Stimulated activated CD4-positive, alpha-beta T cell treated with anti-CD3 and anti-CD28 coated beads, TNF-alpha, amount 100 ng/mL, for 1 hour (primary cell): ENCODE measurements around the gene PWP2.

Experiments used
- DNase-seq, 3 donors: peaks; one replicate each; pipeline ENCODE4 v3.0.0-alpha.2; 2020; ENCODE audit warnings: low read depth in 3 of 3, low spot score in 1 of 3

The PWP2 gene

DNA sequence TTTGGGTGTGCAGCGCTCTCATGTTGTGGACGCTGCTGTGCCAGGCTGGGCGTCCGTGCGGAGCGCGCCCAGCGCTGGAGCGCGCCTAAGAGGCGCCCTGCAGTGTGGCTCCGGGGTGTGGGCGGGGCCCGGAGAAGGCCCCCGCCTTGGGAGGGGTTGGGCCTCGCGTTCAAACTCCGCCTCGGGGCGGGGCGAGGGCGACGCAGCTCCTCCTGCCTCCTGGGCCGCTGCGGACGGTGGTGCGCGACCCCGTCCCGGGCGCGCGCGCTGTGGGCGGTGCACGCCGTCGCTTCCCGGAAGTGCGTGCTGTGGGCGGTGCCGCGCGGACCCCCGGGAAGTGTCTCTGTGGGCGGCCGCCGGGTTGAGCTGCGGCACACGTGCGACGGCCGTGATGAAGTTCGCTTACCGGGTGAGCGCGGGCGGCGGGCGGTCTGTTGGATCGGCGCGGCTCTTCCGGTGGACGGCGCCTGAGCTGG lies at the start of gene PWP2:
PWP2 (plus strand) TSS at position 374 of the 476 bp plus-strand sequence; CDS start at position 392, 18 bp downstream.
- DNase-seq, result peak in 1 of 3 donors; percentile 55

DNA sequence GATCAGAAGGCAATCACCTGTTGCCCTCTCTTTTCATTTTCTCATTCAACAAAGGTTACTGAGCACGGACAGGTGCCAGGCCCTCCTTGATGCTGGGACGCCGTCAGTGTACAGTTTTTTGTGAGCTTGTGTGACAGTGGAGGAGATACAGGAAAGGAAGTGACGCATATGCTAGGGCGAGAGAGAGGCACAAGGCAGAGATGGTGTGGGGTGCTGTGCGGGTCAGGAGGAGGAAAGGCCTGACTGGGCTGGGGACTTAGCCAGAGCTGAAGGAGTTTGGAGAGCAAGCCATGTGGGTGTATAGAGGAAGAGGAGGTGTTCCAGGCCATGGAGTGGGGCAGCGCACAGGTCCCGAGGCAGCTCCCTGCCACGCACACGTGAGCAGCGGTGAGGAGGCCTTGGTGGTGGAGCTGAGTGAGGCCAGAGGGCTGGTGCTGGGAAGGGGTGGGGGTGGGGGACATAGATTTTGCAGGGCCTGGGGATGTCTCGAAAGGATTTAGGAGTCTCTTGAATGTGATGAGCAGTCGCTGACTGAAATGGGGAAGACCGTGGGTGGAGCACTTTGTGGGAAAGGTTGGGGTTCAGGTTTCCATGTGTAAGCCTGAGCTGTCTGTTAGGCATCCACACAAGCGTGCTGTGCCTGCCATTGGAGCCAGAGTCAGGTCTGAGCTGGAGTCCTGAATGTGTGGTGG lies 49.1 kb upstream of the PWP2 start:
- DNase-seq, result peak in 1 of 3 donors; percentile 7

DNA sequence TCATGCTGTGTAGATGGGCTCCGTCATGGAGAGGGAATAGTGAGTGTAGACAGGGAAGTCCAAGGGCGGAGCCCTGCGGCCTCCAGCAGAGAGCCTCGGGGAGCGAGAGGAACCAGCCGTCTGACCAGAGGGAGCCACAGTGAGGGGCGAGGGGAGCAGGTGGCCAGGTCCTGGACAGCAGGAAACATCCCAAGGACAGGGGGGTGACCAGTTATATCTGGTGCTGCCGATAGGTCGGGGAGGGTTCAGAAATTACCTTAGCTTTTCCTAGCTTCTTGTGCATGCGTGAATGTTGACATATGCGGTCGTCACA lies 48.6 kb upstream of the PWP2 start:
- no peak for DNase-seq

DNA sequence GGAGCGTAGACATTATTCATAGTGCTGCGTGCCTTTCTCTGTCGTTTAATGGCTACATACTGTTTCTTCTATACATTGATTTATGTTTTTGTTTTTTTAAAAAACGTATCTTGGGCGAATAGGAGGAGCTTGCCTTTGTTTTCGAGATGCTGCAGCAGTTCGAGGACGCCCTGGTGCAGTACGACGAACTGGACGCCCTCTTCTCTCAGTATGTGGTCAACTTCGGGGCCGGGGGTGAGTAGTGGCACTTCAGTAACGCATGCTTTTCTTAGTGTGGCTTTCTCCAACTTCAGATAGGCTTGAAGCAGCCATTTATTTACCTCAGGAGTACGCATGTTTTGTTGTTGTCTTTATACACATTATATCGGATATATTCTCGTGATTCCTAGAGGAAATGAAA lies 48.2 kb upstream of the PWP2 start:
- no peak for DNase-seq

DNA sequence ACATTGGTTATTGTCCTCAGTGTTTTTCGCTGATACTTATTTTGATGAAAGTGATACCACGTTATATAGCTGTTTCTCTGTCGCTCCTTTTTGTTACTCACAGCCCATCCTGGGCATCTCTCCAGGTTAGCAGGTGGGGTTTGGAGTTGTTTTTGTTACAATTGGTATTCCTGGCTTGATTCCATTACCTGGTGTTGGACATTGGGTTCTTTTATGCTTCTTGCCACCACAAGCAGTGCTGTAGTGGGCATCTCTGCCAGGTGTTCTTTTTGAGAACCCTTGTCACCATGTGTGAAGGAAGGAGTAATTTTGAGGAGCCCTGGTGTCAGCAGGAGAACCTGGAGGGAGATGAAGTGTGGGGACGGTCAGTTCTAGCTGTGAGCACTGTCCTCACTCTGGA lies 47.5 kb upstream of the PWP2 start:
- no peak for DNase-seq

DNA sequence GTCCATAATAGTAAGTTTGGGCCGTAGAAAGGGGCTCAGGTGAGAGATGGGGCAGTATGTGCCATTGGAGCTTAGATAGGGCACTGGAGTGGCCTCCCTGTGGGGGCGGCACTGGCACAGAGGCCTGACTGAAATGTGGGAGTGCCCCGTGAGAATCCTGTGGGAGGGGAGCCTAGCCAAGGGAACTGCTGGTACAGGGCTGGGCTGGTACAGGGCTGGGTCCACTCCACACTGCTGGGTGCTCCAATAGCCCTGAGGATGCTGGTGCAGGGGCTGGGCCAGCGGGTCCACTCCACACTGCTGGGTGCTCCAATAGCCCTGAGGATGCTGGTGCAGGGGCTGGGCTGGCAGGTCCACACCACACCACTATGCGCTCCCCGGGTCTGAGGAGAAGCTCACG lies 44.8 kb upstream of the PWP2 start:
- DNase-seq, result no peak

DNA sequence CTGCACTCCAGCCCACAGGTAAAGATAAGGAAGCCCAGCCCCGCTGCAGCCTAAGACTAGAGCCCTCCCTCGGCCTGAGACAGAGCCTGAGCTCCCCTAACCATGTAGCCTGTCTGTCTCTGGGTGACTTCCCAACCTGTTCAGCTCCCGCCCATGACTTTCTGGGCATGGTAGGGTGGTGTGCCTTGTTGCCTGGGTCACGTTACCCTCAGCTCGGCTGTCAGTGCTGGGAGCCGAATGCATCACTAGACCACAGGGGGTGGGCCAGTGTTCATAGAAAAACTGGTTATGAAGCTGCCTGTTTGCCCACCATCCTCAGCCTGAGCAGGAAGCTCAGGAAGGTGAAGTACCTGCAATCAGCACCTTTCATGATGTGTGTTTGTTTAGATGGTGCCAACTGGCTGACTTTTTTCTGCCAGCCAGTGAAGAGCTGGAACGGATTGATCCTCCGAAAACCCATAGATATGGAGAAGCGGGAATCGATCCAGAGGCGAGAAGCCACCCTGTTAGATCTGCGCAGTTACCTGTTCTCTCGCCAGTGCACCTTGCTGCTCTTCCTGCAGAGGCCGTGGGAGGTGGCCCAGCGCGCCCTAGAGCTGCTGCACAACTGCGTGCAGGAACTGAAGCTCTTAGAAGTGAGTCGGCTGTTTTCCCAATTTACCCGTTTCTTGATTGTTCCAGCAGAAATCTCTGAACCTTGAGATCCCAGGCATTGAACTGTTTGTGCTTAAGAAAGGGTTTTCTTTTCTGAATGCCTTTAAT lies 43.9 kb upstream of the PWP2 start:
- DNase-seq, result no peak

DNA sequence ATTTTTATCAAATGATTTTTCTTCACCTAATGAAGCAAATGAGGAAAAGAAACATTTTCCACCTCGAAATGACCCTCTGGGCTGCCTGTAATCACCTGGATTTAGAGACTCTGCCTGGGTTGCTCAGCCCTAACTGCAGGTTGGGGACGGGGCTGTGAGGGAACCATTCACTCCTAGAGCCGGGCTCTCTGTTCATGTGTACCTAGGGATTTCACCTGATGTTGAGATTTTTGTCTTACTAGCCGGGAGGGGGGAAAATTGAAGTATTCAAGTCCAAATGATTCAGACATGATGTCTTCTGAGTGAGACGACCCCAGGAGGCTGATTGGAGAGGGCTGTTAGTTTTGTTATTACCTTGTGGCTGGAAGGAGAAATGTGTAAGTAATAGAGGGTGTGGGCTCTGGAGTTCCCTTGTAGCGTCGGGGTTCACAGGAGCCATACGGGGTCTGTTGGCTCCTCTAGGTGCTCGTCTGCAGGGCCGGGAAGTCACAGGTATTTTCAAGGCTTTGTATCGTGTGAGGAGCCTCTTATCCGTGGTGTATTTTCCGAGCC lies 42.3 kb upstream of the PWP2 start:
- DNase-seq, result no peak

DNA sequence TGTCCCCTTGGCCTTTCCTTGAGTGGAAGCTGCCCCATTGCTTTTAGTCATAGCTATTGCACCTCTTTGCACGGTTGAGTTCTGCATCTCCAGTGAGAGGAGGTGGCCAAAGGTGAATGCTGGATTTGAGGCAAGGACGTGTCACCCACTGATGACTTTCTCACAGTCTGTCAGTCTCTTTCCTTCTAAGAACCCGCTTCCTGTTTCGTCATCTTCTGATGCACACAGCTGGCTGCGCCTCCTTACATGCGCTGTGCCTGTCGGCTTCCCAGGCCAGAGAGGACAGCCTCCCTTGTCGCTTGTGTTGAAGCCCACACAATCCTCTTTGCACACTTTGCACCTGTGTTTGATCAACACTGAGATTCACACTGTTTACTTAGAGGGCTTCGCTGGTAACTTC lies 41.8 kb upstream of the PWP2 start:
- DNase-seq, result peak; percentile 44 to 59 (median 54)

DNA sequence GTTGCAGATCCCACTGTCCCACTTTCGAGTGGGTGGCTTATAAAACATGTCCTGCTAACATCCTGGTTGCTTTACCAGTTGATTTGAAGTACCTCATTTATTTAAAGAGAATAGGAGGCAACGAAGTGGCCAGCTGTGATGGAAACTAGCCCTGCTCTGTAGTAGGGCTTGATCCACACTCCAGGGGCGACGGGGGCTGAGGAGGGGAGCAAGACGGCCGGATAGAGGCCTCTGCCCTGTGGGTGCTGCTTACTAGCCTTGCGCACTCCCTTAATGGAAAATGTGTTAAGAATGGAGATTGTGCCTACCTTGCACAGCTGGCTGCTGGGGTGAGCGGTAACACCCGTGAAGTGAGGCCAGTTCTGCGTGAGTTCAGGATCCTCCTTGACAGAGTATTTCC lies 41.1 kb upstream of the PWP2 start:
- DNase-seq, result no peak

DNA sequence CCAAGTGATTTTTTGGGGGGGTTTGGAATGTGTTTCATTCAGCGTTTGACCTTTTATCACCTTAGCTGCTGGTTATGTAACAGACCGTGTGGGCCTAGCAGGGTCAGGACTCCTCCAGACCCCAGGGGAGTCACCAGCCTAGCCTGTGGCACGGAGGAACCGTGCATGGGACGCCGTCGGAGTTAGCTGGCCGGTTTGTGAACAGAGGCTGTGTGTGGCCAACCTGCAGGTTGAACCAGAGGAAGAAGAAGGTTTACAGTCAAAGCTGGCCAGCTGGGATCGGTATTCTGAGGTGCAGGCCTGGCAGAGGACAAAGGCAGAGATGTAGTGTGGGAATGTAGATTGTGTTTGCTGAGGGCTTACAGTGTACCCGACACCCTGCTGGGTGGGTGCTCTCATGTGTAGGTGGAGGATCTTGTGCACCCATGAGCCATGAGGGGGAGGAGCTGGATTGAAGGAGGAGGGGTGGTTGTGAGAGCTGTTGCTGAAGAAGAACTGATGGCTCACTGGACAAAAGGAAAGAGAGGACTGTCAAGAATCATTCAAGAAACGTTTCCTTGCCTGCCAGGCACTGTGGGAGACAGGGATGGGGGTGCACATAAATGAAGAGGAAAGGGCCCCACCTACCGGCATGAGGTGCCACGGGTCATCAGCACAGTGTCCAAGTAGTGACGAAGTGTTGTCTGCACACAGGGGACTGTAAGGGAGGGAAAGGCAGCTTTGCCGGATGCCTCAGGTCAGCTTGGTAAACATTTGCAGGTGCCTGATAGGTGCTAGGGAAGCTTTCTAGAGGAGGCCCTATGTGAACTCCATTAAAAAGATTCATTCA lies 40.0 kb upstream of the PWP2 start:
- no peak for DNase-seq

DNA sequence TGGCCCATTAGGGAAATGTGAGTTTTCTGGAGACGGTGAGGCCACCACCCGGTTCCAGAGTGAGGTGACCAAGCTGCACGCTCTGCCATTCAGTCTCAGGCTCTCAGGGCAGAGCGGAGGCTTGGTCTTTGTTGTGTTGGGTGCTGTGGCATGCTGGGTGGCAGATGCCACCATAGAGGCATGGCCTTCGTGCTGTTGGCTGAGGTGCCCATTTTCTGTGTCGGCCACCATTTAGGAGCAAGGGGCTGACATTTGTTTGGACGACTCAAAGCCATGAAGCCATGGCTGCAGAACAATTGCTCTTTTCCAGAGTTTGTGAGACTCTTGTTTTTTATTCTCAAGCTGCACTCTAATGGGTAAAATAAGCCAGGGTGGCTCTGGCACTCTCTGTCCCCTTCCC lies 36.8 kb upstream of the PWP2 start:
- DNase-seq, result no peak

DNA sequence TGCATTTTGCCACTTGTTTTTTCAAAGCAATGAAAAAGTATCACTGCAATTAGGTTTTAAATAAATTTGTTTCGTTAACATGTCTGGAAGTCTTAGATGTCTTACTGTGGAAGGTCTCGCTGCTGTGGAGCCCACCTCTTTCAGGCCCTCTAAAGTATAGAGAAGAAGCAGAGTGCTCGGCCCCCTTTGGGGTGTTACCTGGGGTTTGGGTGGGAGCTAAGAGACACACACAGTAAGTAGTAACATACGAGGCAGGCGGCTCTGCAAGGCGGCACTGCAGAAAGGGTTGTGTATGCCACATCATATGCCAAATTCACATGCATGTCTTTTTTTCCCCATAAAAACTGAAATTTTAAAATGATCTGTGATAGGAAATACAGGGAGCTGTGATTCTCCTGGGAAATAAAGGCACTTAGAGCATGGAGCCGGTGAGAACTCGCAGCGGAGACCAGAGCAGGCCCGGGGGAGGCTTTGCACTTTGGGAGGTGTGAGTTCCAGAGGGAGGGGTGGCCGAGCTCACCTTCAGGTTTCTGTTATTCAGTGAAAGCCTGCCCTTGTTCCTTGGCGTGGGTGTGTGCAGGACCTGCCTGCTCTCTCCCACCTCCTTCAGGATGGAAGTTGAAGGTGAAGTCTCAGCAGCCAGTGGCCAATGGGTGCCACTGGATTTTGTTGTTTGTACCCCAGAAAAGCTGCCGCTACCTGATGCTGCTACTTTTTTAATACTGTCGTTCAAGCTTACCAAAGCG lies 35.7 kb upstream of the PWP2 start:
- DNase-seq, result no peak

DNA sequence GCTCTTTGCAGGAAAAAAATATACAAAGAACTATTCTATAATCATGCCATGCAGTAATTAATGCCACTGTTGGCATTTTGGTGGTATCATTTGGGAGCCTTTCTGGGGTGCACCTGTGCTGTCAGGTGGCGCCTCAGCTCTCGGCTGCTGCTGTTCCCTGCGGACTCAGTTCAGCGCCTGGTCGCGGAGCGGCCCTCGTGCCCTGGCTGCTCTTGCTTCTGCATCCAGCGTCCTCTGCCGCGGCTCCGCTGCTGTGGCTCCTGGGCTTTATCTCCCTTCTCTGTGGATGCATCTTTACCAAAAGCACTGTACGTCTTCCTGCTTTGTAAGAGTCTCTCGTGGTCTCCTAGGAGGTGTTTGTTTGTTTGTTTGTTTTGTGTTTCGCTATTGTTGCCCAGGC lies 35.1 kb upstream of the PWP2 start:
- no peak for DNase-seq

DNA sequence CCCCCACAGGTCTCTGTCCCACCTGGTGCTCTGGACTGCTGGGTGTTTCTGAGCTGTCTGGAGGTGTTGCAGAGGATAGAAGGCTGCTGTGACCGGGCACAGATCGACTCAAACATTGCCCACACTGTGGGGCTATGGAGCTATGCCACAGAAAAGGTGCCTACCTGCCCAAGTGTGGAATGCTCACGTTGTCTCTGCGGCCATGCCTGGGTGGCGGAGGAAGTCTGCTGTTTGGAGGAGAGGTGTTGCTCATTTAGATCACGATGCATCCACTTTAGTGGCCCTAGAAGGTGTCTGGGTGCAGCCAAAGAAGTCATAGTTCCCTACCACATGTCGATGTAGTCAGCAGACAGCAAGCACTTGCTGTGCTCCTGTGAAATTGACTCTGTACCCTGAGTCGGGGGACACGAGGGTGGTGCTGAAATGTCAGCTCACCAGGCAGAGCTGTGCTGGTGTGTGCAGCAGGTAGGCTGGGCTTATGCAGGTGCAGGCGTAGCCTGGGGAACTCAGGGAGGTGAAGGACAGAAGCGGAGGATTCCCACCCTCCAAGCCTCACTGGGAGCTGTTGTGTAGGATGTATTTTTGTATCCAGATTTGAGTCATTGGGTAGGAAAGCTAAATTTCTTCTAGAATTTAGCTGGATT lies 32.8 kb upstream of the PWP2 start:
- no peak for DNase-seq

DNA sequence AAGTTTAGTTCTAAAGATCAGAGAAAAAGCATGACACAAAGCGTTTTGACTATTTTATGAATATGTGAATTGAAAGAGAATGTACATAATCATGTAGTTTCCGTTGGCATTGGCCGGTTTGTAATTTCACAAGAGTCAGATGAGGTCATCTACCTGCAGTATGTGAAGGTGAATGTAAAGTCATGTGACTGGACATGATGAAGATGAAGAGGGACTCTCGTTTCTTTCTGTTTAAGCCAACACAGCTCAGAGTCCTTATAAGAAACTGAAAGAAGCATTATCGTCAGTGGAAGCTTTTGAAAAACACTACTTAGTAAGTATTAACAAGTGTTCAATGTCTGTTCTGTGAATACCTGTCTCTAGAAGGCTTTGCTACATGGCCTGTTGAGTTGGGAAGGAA lies 30.9 kb upstream of the PWP2 start:
- no peak for DNase-seq

DNA sequence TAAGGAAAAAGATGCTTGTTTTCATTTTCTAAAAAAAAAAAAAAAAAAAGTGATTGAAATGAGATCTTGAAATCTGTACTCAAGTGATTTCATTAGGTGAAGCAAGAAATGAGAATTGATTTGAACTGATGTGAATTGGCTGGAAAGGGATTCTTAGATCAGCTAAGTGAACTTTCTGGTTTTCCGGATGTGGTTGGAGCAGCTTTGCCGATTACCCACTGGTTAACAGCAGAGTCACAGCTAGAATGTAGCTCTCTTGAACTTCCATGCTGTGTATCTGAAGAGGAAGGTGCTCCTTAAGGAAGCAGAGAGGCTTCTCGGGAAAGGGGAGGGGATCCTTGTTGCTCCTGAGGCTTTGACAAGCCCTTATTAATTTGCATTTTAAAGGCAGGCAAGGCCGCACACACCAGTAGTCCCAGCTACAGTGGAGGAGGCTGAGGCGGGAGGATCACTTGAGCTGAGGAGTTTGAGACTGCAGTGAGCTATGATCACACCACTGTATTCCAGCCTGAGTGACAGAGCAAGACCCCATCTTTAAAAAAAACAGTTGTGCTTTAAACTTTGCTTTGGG lies 28.7 kb upstream of the PWP2 start:
- DNase-seq, result no peak

DNA sequence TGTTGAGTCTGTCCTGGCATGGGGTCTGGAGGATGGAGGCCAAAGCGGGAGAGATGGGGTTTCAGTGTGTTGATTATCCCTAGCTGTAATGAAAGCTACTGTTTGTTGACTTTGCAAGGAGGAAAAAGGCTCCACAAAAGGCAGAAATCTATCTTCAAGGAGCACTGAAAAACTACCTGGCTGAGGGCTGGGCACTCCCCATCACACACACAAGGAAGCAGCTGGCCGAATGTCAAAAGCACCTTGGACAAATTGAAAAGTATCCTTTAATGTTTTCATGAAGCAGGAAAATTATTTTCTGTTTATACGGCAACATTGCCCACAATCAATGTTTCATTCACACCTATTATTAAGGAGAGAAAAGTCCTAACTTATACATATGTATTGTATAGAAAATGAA lies 27.8 kb upstream of the PWP2 start:
- DNase-seq, result no peak

DNA sequence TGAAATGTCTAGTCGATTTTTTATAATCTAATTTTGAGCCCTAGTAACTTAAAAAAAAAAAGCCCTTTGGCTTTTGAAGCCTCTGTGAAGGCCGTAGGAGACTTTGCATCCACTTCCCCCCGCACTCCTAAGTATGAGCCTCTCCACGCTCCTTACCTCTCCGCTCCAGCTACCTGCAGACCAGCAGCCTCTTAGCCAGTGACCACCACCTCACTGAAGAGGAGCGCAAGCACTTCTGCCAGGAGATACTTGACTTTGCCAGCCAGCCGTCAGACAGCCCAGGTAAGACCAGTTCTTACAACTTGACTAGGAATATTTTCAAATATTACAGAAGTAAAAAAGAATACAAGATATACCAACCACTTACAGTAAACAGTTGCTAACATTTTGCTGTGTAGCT lies 27.4 kb upstream of the PWP2 start:
- DNase-seq, result no peak
